Stimulated activated naive CD8-positive, alpha-beta T cell treated with anti-CD3 and anti-CD28 coated beads, Interleukin-15, amount 100 ng/mL, for 72 hours (primary cell): ENCODE data around the gene AUTS2.

Source experiments
- ATAC-seq: fragments of 150-1000 bp; cut with Tn5 transposase; 2 replicates; pipeline ENCODE4 v1.10.0; 2021; ENCODE audit warnings: mild to moderate bottlenecking, moderate library complexity
- DNase-seq, 2 donors: peaks; one replicate each; pipeline ENCODE4 v3.0.0; 2021 to 2022
- H3K27ac Mint-ChIP-seq, 2 donors: one replicate each; pipeline ENCODE4 v1.8.0; 2022; ENCODE audit warnings: mild to moderate bottlenecking in 2 of 2, mixed read lengths in 2 of 2, moderate library complexity in 2 of 2
- H3K27me3 Mint-ChIP-seq: one replicate; pipeline ENCODE4 v1.8.0; 2022; ENCODE audit warnings: mixed read lengths
- H3K4me1 Mint-ChIP-seq: one replicate; pipeline ENCODE4 v1.8.0; 2022; ENCODE audit warnings: mild to moderate bottlenecking, mixed read lengths
- H3K4me3 Mint-ChIP-seq, 2 donors: one replicate each; pipeline ENCODE4 v1.8.0; 2022; ENCODE audit warnings: mild to moderate bottlenecking in 2 of 2, mixed read lengths in 2 of 2, moderate library complexity in 1 of 2
- H3K9me3 Mint-ChIP-seq, 2 donors: one replicate each; pipeline ENCODE4 v1.8.0; 2022; ENCODE audit warnings: mixed read lengths in 2 of 2

Gene AUTS2

GRCh38 chr7:70487428-70487827, 889.2 kb downstream of the AUTS2 start:
- Mint-ChIP-seq H3K4me3 (no peak overlapping the region), H3K27ac (no peak overlapping the region), H3K9me3 (no peaks in the 10 kb centered on the region), H3K27me3 (no peaks in the 10 kb centered on the region), H3K4me1 (no peaks in the 10 kb centered on the region)
- no peak for DNase-seq
- ATAC-seq: no peak

GRCh38 chr7:70487886-70488285, 889.6 kb downstream of the AUTS2 start:
- no peak overlapping the region for H3K4me3 Mint-ChIP-seq
- H3K27me3 Mint-ChIP-seq: no peaks in the 10 kb centered on the region
- H3K9me3 Mint-ChIP-seq: no peaks in the 10 kb centered on the region
- no peak overlapping the region for H3K27ac Mint-ChIP-seq
- ATAC-seq (no peak), DNase-seq (no peak)
- H3K4me1 Mint-ChIP-seq: no peaks in the 10 kb centered on the region

GRCh38 chr7:70489813-70490212, 891.5 kb downstream of the AUTS2 start:
- no peak for ATAC-seq
- Mint-ChIP-seq H3K27me3 (no peaks in the 10 kb centered on the region), H3K27ac (no peak overlapping the region), H3K4me1 (no peaks in the 10 kb centered on the region), H3K9me3 (no peaks in the 10 kb centered on the region), H3K4me3 (no peak overlapping the region)
- DNase-seq: no peak

GRCh38 chr7:70492625-70493024, 894.4 kb downstream of the AUTS2 start:
- DNase-seq (no peak), ATAC-seq (no peak)
- Mint-ChIP-seq H3K4me3 (no peak overlapping the region), H3K4me1 (no peaks in the 10 kb centered on the region), H3K9me3 (no peaks in the 10 kb centered on the region), H3K27ac (no peak overlapping the region), H3K27me3 (no peaks in the 10 kb centered on the region)

GRCh38 chr7:70494225-70495032, 896.2 kb downstream of the AUTS2 start:
- H3K9me3 Mint-ChIP-seq: no peaks in the 10 kb centered on the region
- no peak for DNase-seq
- H3K4me3 Mint-ChIP-seq: no peak overlapping the region

GRCh38 chr7:70495033-70495376, 896.7 kb downstream of the AUTS2 start:
- Mint-ChIP-seq H3K27ac (no peak overlapping the region), H3K27me3 (no peaks in the 10 kb centered on the region), H3K9me3 (no peaks in the 10 kb centered on the region), H3K4me3 (no peak overlapping the region), H3K4me1 (no peaks in the 10 kb centered on the region)
- ATAC-seq: no peak
- no peak for DNase-seq

More at GRCh38 chr7:70494225-70495032, 896.2 kb downstream of the AUTS2 start:
- Mint-ChIP-seq H3K27me3 (no peaks in the 10 kb centered on the region), H3K4me1 (no peaks in the 10 kb centered on the region), H3K27ac (no peak overlapping the region)
- ATAC-seq: no peak

- no peak for ATAC-seq
- no peak overlapping the region for H3K27ac Mint-ChIP-seq
- no peak for DNase-seq
- no peaks in the 10 kb centered on the region for H3K9me3 Mint-ChIP-seq
- H3K4me1 Mint-ChIP-seq: no peaks in the 10 kb centered on the region
- no peak overlapping the region for H3K4me3 Mint-ChIP-seq
- H3K27me3 Mint-ChIP-seq: no peaks in the 10 kb centered on the region
These were observed 899.5 kb downstream of the AUTS2 start for GRCh38 chr7:70497793-70498192.

GRCh38 chr7:70498232-70498992, 900.1 kb downstream of the AUTS2 start:
- H3K27ac Mint-ChIP-seq: no peak overlapping the region
- H3K4me3 Mint-ChIP-seq: no peak overlapping the region
- ATAC-seq: no peak
- H3K9me3 Mint-ChIP-seq: no peaks in the 10 kb centered on the region
- DNase-seq: no peak
- H3K27me3 Mint-ChIP-seq: no peaks in the 10 kb centered on the region
- H3K4me1 Mint-ChIP-seq: no peaks in the 10 kb centered on the region

GRCh38 chr7:70500261-70500660, 902.0 kb downstream of the AUTS2 start:
- DNase-seq (no peak), ATAC-seq (no peak)
- H3K9me3 Mint-ChIP-seq: no peaks in the 10 kb centered on the region
- no peaks in the 10 kb centered on the region for H3K4me1 Mint-ChIP-seq
- H3K27ac Mint-ChIP-seq: no peak overlapping the region
- H3K4me3 Mint-ChIP-seq: no peak overlapping the region
- no peaks in the 10 kb centered on the region for H3K27me3 Mint-ChIP-seq

GRCh38 chr7:70502117-70502863, 904.0 kb downstream of the AUTS2 start:
- no peaks in the 10 kb centered on the region for H3K27me3 Mint-ChIP-seq
- no peak overlapping the region for H3K27ac Mint-ChIP-seq
- ATAC-seq (no peak), DNase-seq (no peak)
- H3K9me3 Mint-ChIP-seq: no peaks in the 10 kb centered on the region
- no peak overlapping the region for H3K4me3 Mint-ChIP-seq
- no peaks in the 10 kb centered on the region for H3K4me1 Mint-ChIP-seq

- Mint-ChIP-seq H3K9me3 (no peaks in the 10 kb centered on the region), H3K4me1 (no peaks in the 10 kb centered on the region), H3K27me3 (no peaks in the 10 kb centered on the region), H3K27ac (no peak overlapping the region), H3K4me3 (no peak overlapping the region)
- DNase-seq (no peak), ATAC-seq (no peak)
These were observed 906.0 kb downstream of the AUTS2 start for GRCh38 chr7:70504254-70504653.

- Mint-ChIP-seq H3K9me3 (no peaks in the 10 kb centered on the region), H3K4me1 (no peaks in the 10 kb centered on the region), H3K27ac (no peak overlapping the region), H3K27me3 (no peaks in the 10 kb centered on the region), H3K4me3 (no peak overlapping the region)
- no peak for ATAC-seq
- DNase-seq: no peak
These were observed 907.2 kb downstream of the AUTS2 start for GRCh38 chr7:70505468-70505867.

- Mint-ChIP-seq H3K4me3 (no peak overlapping the region), H3K27ac (no peak overlapping the region), H3K27me3 (no peaks in the 10 kb centered on the region), H3K4me1 (no peaks in the 10 kb centered on the region), H3K9me3 (no peaks in the 10 kb centered on the region)
- ATAC-seq: no peak
- no peak for DNase-seq
These were observed 907.6 kb downstream of the AUTS2 start for GRCh38 chr7:70505886-70506285.

GRCh38 chr7:70506434-70506833, 908.2 kb downstream of the AUTS2 start:
- Mint-ChIP-seq H3K4me3 (no peak overlapping the region), H3K27me3 (no peaks in the 10 kb centered on the region), H3K9me3 (no peaks in the 10 kb centered on the region), H3K4me1 (no peaks in the 10 kb centered on the region), H3K27ac (no peak overlapping the region)
- ATAC-seq: no peak
- no peak for DNase-seq

- ATAC-seq: no peak
- H3K4me3 Mint-ChIP-seq: no peak overlapping the region
- H3K4me1 Mint-ChIP-seq: no peaks in the 10 kb centered on the region
- DNase-seq: no peak
- no peaks in the 10 kb centered on the region for H3K27me3 Mint-ChIP-seq
- H3K27ac Mint-ChIP-seq: no peak overlapping the region
- no peaks in the 10 kb centered on the region for H3K9me3 Mint-ChIP-seq
These were observed 913.9 kb downstream of the AUTS2 start for GRCh38 chr7:70512144-70512543.

- Mint-ChIP-seq H3K4me1 (no peaks in the 10 kb centered on the region), H3K9me3 (no peaks in the 10 kb centered on the region), H3K27me3 (no peaks in the 10 kb centered on the region), H3K4me3 (no peak overlapping the region), H3K27ac (no peak overlapping the region)
- DNase-seq (no peak), ATAC-seq (no peak)
These were observed 914.5 kb downstream of the AUTS2 start for GRCh38 chr7:70512761-70513160.
